LNCAP (cell line): ENCODE data around the gene VPS36.

Source experiments
- CTCF ChIP-seq: fragments of 450-650 bp; IDR thresholded peaks from 2 replicates; pipeline ENCODE4 v1.5.1; 2017; ENCODE audit warnings: mild to moderate bottlenecking

VPS36 gene

GRCh38 chr13:52393572-52394357 lies 56.7 kb downstream of the VPS36 start:
- TF ChIP-seq CTCF, result no peak

GRCh38 chr13:52387721-52388120 lies 62.7 kb downstream of the VPS36 start:
- TF ChIP-seq CTCF, result no peak

GRCh38 chr13:52385870-52386269 lies 64.6 kb downstream of the VPS36 start:
- no peak for TF ChIP-seq CTCF

- no peak for TF ChIP-seq CTCF
Measured at GRCh38 chr13:52383366-52383765, 67.1 kb downstream of the VPS36 start.

- TF ChIP-seq CTCF, result no peak
Measured at GRCh38 chr13:52378312-52378711, 72.1 kb downstream of the VPS36 start.

GRCh38 chr13:52377898-52378297 lies 72.5 kb downstream of the VPS36 start:
- TF ChIP-seq CTCF, result no peak

GRCh38 chr13:52374873-52375411 lies 75.5 kb downstream of the VPS36 start:
- no peak for TF ChIP-seq CTCF
